Endometrial microvascular endothelial cells (primary cell): ENCODE results near the gene CCDC187. TPM values are rescaled to one million over a fixed set of nuclear protein-coding genes. Genes with fewer than 3 reads are reported as not detected.

Source experiments
- in situ Hi-C: cut with HindIII; loops from 2 replicates; pipeline ENCODE4 v1.10.0; 2017; ENCODE audit warnings: low sequenced_read_pairs, low pct_unique_long_range_greater_than_20kb; ENCODE audit errors: inconsistent ontology term
- total RNA-seq: library from RNA; depleted of rRNA; stranded (reverse); fragments of >200 nt; gene quantifications from one replicate; pipeline ENCODE4 v1.2.3, GENCODE V29; 2015; ENCODE audit errors: inconsistent ontology term

The CCDC187 gene
- total RNA-seq, 1 donor from 2014 or later = not detected

GRCh38 chr9:136225748-136226679, 77.9 kb downstream of the CCDC187 start:
- in situ Hi-C loops = no loop called here

DNA sequence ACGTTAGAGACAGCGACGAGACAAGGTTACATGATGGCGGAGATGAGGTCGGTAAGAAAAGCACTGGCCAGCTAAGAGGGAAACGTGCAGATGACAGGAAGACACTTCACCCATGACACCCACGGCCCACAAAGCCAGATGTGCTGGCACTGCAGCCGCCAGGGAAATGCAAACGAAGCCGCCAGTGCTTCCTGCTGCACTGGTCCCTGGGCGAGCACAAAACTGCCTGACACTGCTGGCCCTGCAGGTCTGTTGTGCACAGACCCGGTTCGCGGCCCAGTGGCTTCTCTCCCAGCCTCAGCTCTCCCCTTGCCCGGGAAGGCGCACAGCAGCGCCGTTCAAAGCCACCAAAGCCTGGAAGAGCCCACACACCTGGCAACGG, 78.5 kb downstream of the CCDC187 start:
- in situ Hi-C loops = no loop called here

DNA sequence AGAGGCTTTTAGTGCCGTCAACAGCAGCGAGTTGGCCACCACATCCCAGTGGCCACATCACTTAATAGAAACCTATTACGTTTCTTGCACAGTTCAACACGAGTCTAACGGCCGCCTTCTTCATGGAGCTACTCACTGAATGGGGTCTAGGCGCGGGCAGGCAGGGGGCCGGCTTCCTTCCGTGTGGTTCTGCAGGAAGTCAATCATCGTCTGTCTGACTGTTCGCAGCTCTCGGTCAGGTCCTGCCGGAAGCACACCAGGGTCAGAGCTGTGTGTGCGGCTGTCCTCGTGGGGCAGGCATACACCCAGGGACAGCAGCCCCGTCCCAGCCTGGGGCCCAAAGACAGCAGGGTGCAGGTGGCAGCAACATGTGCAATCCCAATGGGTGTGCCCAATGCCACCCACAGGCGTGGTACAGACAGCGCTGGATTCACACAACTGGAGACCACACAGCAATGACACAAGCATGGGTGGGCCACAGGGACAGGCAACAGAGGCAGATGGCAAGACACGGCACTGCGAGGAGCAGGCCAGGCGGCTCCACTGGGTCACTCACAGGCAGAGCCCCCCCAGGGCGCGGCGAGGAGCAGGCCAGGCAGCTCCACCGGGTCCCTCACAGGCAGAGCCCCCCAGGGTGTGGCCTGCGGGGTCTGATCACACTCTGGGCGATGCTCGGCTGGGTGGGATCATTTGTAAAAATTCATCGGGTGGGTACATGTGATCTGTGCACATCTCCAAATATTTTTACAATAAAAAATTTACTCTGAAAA, 79.8 kb downstream of the CCDC187 start:
- in situ Hi-C loops = no loop called here

- in situ Hi-C loops = no loop called here
These were observed 81.0 kb downstream of the CCDC187 start for GRCh38 chr9:136222906-136223285.

- in situ Hi-C loops = no loop called here
These were observed 81.6 kb downstream of the CCDC187 start for GRCh38 chr9:136222166-136222905.

GRCh38 chr9:136220017-136220729, 83.7 kb downstream of the CCDC187 start:
- in situ Hi-C loops = no loop called here

- in situ Hi-C loops = no loop called here
These were observed 84.6 kb downstream of the CCDC187 start for GRCh38 chr9:136219276-136219675.

DNA sequence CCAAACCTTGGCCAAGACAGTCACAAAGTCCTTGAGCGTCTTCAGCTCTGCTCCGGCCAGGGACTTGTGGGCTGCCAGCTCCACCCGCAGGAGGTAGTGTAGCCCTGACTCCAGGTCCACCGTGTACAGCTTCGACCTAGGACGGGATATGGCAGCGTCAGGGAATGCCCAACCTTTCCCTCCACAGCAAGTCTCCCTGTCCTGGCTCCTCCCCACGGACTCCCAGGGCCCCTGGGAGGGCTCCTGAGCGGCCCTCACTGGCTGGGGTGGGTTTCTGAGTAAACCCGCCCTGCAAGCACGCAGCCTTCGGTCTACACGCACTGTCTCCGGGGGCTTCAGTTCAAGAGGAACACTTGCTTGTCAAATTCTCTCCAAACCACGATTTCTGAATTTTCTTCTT, 85.2 kb downstream of the CCDC187 start:
- in situ Hi-C loops = no loop called here

- in situ Hi-C loops = no loop called here
These were observed 85.6 kb downstream of the CCDC187 start for GRCh38 chr9:136218271-136218670.

GRCh38 chr9:136216541-136217244, 87.2 kb downstream of the CCDC187 start:
- in situ Hi-C loops = no loop called here

GRCh38 chr9:136213733-136214132, 90.2 kb downstream of the CCDC187 start:
- in situ Hi-C loops = no loop called here

DNA sequence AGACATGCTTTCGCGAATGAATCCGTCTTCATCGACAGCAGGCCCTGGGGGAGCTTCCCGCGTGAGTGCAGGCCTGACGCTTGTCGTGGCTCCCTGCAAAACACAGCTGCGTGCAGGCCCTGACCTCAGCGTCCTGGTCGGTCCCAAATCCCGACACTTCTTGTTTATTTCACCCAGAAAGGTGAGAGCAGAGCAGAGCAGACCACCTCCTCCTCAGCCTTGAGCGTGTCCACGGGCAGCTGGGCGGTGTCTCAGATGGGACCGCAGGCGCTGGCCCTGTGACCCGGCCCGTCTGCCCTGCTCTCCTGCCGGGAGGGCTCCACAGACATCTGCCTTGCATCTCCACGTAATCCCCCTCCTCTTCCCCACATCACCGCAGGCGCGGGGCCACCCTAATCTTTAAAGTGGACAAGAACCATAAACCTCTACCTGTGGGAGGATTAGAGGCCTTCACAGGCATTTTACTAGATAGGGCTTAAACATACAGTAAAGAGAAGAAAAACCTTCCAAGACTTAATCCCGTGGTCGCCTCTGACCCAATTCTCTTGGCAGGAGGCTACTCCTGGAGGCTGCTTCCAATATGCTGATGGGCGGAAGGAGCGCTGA, 91.4 kb downstream of the CCDC187 start:
- in situ Hi-C loops = no loop called here

GRCh38 chr9:136211441-136212344, 92.2 kb downstream of the CCDC187 start:
- in situ Hi-C loops = no loop called here

DNA sequence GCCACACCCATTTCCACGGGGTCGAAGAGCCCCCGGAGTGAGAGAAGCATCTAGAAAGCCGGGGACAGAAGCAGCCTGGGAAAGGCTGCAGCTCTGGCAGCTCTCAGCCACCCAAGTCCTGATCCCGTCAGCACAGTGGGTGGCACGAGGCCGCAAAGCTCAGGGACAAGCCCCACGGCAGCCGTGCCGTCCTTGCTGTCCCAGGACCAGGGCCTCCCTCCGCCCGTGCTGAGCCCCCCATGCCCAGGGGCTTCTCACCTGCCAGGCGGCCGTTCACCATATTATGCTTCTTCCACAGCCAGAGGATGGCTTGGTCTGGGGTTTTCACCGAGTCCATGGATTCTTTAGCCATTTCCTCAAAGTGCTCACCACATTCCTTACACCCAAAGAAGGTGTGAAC, 92.9 kb downstream of the CCDC187 start:
- in situ Hi-C loops = no loop called here

DNA sequence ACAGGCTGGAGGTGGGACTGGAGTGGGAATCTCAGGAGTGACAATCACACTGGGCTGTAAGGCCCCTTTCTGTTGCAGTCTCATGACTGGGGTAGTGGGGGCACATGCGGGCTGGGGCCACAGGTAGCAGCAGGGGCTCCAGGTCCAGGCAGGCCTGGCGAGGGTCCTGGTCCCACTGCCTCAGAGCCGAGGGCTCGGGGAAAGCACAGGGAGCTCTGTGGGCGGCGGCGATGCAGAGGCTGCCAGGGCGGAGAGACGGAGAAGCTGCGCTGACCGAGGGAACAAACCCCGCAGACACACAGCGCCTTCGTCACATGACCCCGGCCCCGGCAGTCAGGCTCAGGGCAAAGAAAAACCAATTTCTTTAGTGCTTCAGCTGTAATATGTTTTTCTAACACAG, 93.6 kb downstream of the CCDC187 start:
- in situ Hi-C loops = no loop called here

GRCh38 chr9:136209786-136210185, 94.1 kb downstream of the CCDC187 start:
- in situ Hi-C loops = no loop called here

- in situ Hi-C loops = no loop called here
These were observed 94.7 kb downstream of the CCDC187 start for GRCh38 chr9:136209232-136209631.
